IMR-90 (cell line): ENCODE measurements around the gene ANKRD40. TPM values are rescaled to one million over a fixed set of nuclear protein-coding genes. Genes with fewer than 3 reads are reported as not detected.

Experiments
- ATAC-seq: fragments of 200-7000 bp; cut with Tn5 transposase; 2 replicates; pipeline ENCODE4 v1.9.1; 2020; ENCODE audit warnings: low read depth, mild to moderate bottlenecking, moderate library complexity
- BruUV-seq: library from RNA; stranded (reverse); fragments of 400-500 nt; replicated peaks from 2 replicates; lab custom pipeline; 2021; lab: Mats Ljungman, UMichigan
- CTCF ChIA-PET: fragments of 300-600 bp; formaldehyde crosslinking; extraction: SDS; loops from one replicate; lab custom pipeline; 2021; ENCODE audit warnings: antibody characterized with exemption; lab: Yijun Ruan, JAX
- POLR2A ChIA-PET: fragments of 300-600 bp; sonication (Branson Sonifier 250); formaldehyde crosslinking; loops from one replicate; lab custom pipeline; 2022; ENCODE audit warnings: antibody characterized with exemption; ENCODE audit not compliant: unreplicated experiment; lab: Charles Lee
- DNase-seq: peaks from one replicate; pipeline ENCODE4 v3.0.0; 2013
- H2AFZ ChIP-seq: replicated peaks from 2 replicates; pipeline ENCODE3; 2013; ENCODE audit warnings: low read length, mild to moderate bottlenecking; ENCODE audit not compliant: poor library complexity
- H2AK5ac ChIP-seq: 2 replicates; pipeline ENCODE4 v1.6.1; 2013; ENCODE audit warnings: low read depth, low read length, inconsistent platforms
- H2AK9ac ChIP-seq: replicated peaks from 2 replicates; pipeline ENCODE3; 2013; ENCODE audit warnings: mild to moderate bottlenecking, low read depth, low read length, moderate library complexity; ENCODE audit not compliant: poor library complexity
- H2BK120ac ChIP-seq: 2 replicates; pipeline ENCODE4 v1.6.1; 2013; ENCODE audit warnings: low read depth, low read length, inconsistent platforms
- H2BK15ac ChIP-seq: 3 replicates; pipeline ENCODE4 v1.6.1; 2013; ENCODE audit warnings: low read depth, low read length, inconsistent platforms
- H2BK20ac ChIP-seq: 2 replicates; pipeline ENCODE4 v1.6.1; 2013; ENCODE audit warnings: low read depth, mild to moderate bottlenecking, inconsistent platforms, low read length, moderate library complexity
- H2BK5ac ChIP-seq: 2 replicates; pipeline ENCODE4 v1.6.1; 2013; ENCODE audit warnings: mild to moderate bottlenecking, low read depth, low read length, inconsistent platforms; ENCODE audit not compliant: poor library complexity, severe bottlenecking
- H3K14ac ChIP-seq: replicated peaks from 2 replicates; pipeline ENCODE4 v1.6.1; 2013; ENCODE audit warnings: low read depth, low read length, inconsistent platforms
- H3K18ac ChIP-seq: 2 replicates; pipeline ENCODE4 v1.6.1; 2013; ENCODE audit warnings: low read depth, low read length, control low read depth
- H3K23ac ChIP-seq: 2 replicates; pipeline ENCODE4 v1.6.1; 2013; ENCODE audit warnings: low read depth, low read length, inconsistent platforms
- H3K27ac ChIP-seq: 2 replicates; pipeline ENCODE4 v1.5.1; 2013; ENCODE audit warnings: mild to moderate bottlenecking, control low read depth, low read length; ENCODE audit not compliant: insufficient read depth
- H3K27me3 ChIP-seq: 2 replicates; pipeline ENCODE4 v1.6.1; 2013; ENCODE audit warnings: low read length; ENCODE audit not compliant: control insufficient read depth, insufficient read depth
- H3K36me3 ChIP-seq: 2 replicates; pipeline ENCODE4 v1.6.1; 2013; ENCODE audit warnings: low read length, mixed read lengths; ENCODE audit not compliant: control insufficient read depth, insufficient read depth
- H3K4ac ChIP-seq: 2 replicates; pipeline ENCODE4 v1.6.1; 2013; ENCODE audit warnings: low read depth, low read length, inconsistent platforms
- H3K4me1 ChIP-seq: 2 replicates; pipeline ENCODE4 v1.6.1; 2013; ENCODE audit warnings: low read length, mixed read lengths; ENCODE audit not compliant: control insufficient read depth, insufficient read depth
- H3K4me2 ChIP-seq: 2 replicates; pipeline ENCODE4 v1.6.1; 2013; ENCODE audit warnings: low read depth, mild to moderate bottlenecking, control low read depth, low read length, moderate library complexity
- H3K4me3 ChIP-seq: 2 replicates; pipeline ENCODE4 v1.5.1; 2013; ENCODE audit warnings: low read depth, mild to moderate bottlenecking, control low read depth, low read length, moderate library complexity; ENCODE audit not compliant: insufficient read depth
- H3K56ac ChIP-seq: 2 replicates; pipeline ENCODE4 v1.6.1; 2013; ENCODE audit warnings: low read length, inconsistent platforms; ENCODE audit not compliant: insufficient read depth; ENCODE audit errors: extremely low read depth
- H3K79me1 ChIP-seq, 2 experiments: 2 replicates each; pipeline ENCODE4 v1.6.1; 2013; ENCODE audit warnings: low read length in 2 of 2, inconsistent platforms in 1 of 2, low read depth in 1 of 2
- H3K9ac ChIP-seq: 2 replicates; pipeline ENCODE4 v1.6.1; 2013; ENCODE audit warnings: low read depth, low read length, control low read depth
- H3K9me1 ChIP-seq: 2 replicates; pipeline ENCODE4 v1.6.1; 2013; ENCODE audit warnings: low read length, inconsistent platforms; ENCODE audit not compliant: insufficient read depth
- H3K9me3 ChIP-seq: 2 replicates; pipeline ENCODE4 v1.6.1; 2013; ENCODE audit warnings: low read length; ENCODE audit not compliant: control insufficient read depth, insufficient read depth
- H4K20me1 ChIP-seq: 2 replicates; pipeline ENCODE4 v1.6.1; 2013; ENCODE audit warnings: low read length, inconsistent platforms; ENCODE audit not compliant: insufficient read depth
- H4K5ac ChIP-seq: 2 replicates; pipeline ENCODE4 v1.6.1; 2013; ENCODE audit warnings: mild to moderate bottlenecking, low read depth, low read length, control low read depth
- H4K8ac ChIP-seq, 2 experiments: 2 replicates each; pipeline ENCODE4 v1.6.1; 2013; ENCODE audit warnings: low read depth in 2 of 2, low read length in 2 of 2, control low read depth in 1 of 2, inconsistent platforms in 1 of 2
- H4K91ac ChIP-seq: 2 replicates; pipeline ENCODE4 v1.6.1; 2013; ENCODE audit warnings: low read depth, low read length, inconsistent platforms; ENCODE audit not compliant: insufficient read depth
- CEBPB ChIP-seq: IDR thresholded peaks from 2 replicates; pipeline ENCODE4 v1.6.1; 2012; ENCODE audit warnings: low read depth, low read length, improper control_type of control experiment
- CHD1 ChIP-seq: IDR thresholded peaks from 2 replicates; pipeline ENCODE4 v1.6.1; 2012; ENCODE audit warnings: low read depth, low read length, improper control_type of control experiment
- MAZ ChIP-seq: IDR thresholded peaks from 2 replicates; pipeline ENCODE4 v1.6.1; 2012; ENCODE audit warnings: low read depth, mild to moderate bottlenecking, low read length, improper control_type of control experiment, moderate library complexity, borderline replicate concordance
- NFE2L2 ChIP-seq: fragments of 150-350 bp; IDR thresholded peaks from 2 replicates; pipeline ENCODE4 v1.6.1; 2016; ENCODE audit warnings: low read depth, mild to moderate bottlenecking, low read length
- POLR2A ChIP-seq: IDR thresholded peaks from 2 replicates; pipeline ENCODE4 v1.6.1; 2012; ENCODE audit warnings: mild to moderate bottlenecking, low read depth, low read length
- RAD21 ChIP-seq: IDR thresholded peaks from 2 replicates; pipeline ENCODE4 v1.6.1; 2012; ENCODE audit warnings: low read length, improper control_type of control experiment
- RCOR1 ChIP-seq: IDR thresholded peaks from 2 replicates; pipeline ENCODE4 v1.6.1; 2012; ENCODE audit warnings: mild to moderate bottlenecking, low read length, improper control_type of control experiment; ENCODE audit not compliant: insufficient replicate concordance
- SMC3 ChIP-seq: fragments of 150-350 bp; IDR thresholded peaks from 2 replicates; pipeline ENCODE4 v1.6.1; 2016; ENCODE audit warnings: low read depth, mild to moderate bottlenecking, antibody characterized with exemption, low read length, moderate library complexity
- WGBS, 2 experiments: methylation state at CpG; one replicate each; pipeline versions ENCODE4 v1.1.5 to v1.1.7; 2013; ENCODE audit warnings: missing lambda C conversion rate in 2 of 2; ENCODE audit not compliant: insufficient read length in 1 of 2; ENCODE audit errors: extremely low coverage in 2 of 2; 5-methylcytosine and 5-hydroxymethylcytosine counted together
- dilution Hi-C: fragments of 300-500 bp; cut with HindIII; formaldehyde crosslinking; loops from one replicate; pipeline ENCODE4 v1.14.3; 2018; ENCODE audit warnings: low sequenced_read_pairs; ENCODE audit not compliant: unreplicated experiment
- in situ Hi-C: fragments of 300-500 bp; cut with MboI; formaldehyde crosslinking; loops from 3 replicates; pipeline ENCODE4 v1.14.3; 2019; ENCODE audit warnings: low sequenced_read_pairs, inconsistent platforms, mixed read lengths
- intact Hi-C: fragments of 100-400 bp; cut with micrococcal nuclease; formaldehyde crosslinking; loops from 2 replicates; pipeline ENCODE4 v1.10.0; 2022
- polyA plus RNA-seq, 3 experiments: library from polyadenylated mRNA; depleted of rRNA; stranded (reverse); fragments of >200 nt; gene quantifications; 2 replicates each; pipeline ENCODE4 v1.2.3, GENCODE V29; 2012; ENCODE audit warnings: low replicate concordance in 1 of 3
- total RNA-seq: library from RNA; depleted of rRNA; stranded (reverse); fragments of >200 nt; gene quantifications from 2 replicates; pipeline ENCODE4 v1.2.3, GENCODE V29; 2012
- TF ChIP-seq, protein P1 (sequence below): fragments of 150-350 bp; IDR thresholded peaks from 2 replicates; pipeline ENCODE4 v1.6.1; 2016; ENCODE audit warnings: low read depth, mild to moderate bottlenecking, low read length, moderate library complexity, borderline replicate concordance
- TF ChIP-seq, protein P2 (sequence below): conservative IDR thresholded peaks from 2 replicates; pipeline ENCODE4 v1.5.1; 2012; ENCODE audit warnings: mild to moderate bottlenecking, low read depth, low read length, improper control_type of control experiment

ANKRD40 gene
- total and polyA plus RNA-seq, 2 of the 4 experiments (the other 2 are of a cell fraction), result 23.4 to 35.8 TPM

GRCh38 chr17:50677851-50678375, 29.8 kb downstream of the ANKRD40 start:
- Histone ChIP-seq H2AK5ac (no peak overlapping the region), H2BK120ac (no peak overlapping the region), H4K8ac (no peak overlapping the region), H3K36me3 (peaks cover 2% of the 10 kb centered on the region; the same call in 1 of the 2 replicates), H4K91ac (no peak overlapping the region), H2AK9ac (peak overlapping the region; percentile 20), H3K9ac (no peak overlapping the region), H3K14ac (no peak overlapping the region), H2BK20ac (no peak overlapping the region), H3K56ac (no peak overlapping the region), H2AFZ (no peak overlapping the region), H3K79me1 (no peaks in the 10 kb centered on the region), H4K5ac (no peak overlapping the region), H3K9me1 (peaks cover 15% of the 10 kb centered on the region), H3K27me3 (no peaks in the 10 kb centered on the region), H3K4me1 (peaks cover 5% of the 10 kb centered on the region; the same call in 1 of the 2 replicates), H2BK5ac (no peak overlapping the region), H3K27ac (no peak overlapping the region), H3K9me3 (no peaks in the 10 kb centered on the region), H3K18ac (no peak overlapping the region), H4K20me1 (no peaks in the 10 kb centered on the region), H3K4me2 (no peak overlapping the region), H3K23ac (no peak overlapping the region), H2BK15ac (no peak overlapping the region), H3K4me3 (no peak overlapping the region), H3K4ac (no peak overlapping the region)
- in situ Hi-C loops (loop anchor here (5.0 kb wide), 1 partner anchor 41 kb away; no protein-coding TSS in a partner anchor), dilution Hi-C loops (no loop called here), intact Hi-C loops (no loop called here)
- TF ChIP-seq SMC3 (no peak), MAZ (no peak), RCOR1 (no peak), POLR2A (no peak), RAD21 (no peak), CHD1 (no peak), CEBPB (no peak), NFE2L2 (no peak)
- TF ChIP-seq, protein P1, sequence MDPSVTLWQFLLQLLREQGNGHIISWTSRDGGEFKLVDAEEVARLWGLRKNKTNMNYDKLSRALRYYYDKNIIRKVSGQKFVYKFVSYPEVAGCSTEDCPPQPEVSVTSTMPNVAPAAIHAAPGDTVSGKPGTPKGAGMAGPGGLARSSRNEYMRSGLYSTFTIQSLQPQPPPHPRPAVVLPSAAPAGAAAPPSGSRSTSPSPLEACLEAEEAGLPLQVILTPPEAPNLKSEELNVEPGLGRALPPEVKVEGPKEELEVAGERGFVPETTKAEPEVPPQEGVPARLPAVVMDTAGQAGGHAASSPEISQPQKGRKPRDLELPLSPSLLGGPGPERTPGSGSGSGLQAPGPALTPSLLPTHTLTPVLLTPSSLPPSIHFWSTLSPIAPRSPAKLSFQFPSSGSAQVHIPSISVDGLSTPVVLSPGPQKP, result no peak
- TF ChIP-seq, protein P2, sequence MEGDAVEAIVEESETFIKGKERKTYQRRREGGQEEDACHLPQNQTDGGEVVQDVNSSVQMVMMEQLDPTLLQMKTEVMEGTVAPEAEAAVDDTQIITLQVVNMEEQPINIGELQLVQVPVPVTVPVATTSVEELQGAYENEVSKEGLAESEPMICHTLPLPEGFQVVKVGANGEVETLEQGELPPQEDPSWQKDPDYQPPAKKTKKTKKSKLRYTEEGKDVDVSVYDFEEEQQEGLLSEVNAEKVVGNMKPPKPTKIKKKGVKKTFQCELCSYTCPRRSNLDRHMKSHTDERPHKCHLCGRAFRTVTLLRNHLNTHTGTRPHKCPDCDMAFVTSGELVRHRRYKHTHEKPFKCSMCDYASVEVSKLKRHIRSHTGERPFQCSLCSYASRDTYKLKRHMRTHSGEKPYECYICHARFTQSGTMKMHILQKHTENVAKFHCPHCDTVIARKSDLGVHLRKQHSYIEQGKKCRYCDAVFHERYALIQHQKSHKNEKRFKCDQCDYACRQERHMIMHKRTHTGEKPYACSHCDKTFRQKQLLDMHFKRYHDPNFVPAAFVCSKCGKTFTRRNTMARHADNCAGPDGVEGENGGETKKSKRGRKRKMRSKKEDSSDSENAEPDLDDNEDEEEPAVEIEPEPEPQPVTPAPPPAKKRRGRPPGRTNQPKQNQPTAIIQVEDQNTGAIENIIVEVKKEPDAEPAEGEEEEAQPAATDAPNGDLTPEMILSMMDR, result no peak
- BruUV-seq, result no TSS peak
- ChIA-PET POLR2A (no interaction called here), CTCF (no interaction called here)
- no peak for ATAC-seq
- DNase-seq, result no peak
- 93% methylated on average over 5 of the region's 12 CpGs; no CpG with 5 or more reads in 1 of the 2 experiments for WGBS, 2 experiments
